CD14-positive monocyte (primary cell): ENCODE data around the gene RPS27A. TPM values are rescaled to one million over a fixed set of nuclear protein-coding genes. Genes with fewer than 3 reads are reported as not detected.

Experiments
- DNase-seq, 3 donors: peaks; one replicate each; pipeline ENCODE4 v3.0.0-alpha.2; 2011 to 2022
- H2AFZ ChIP-seq: 2 replicates; pipeline ENCODE4 v1.6.0; 2012; ENCODE audit warnings: mild to moderate bottlenecking, low read depth, low read length, inconsistent platforms; ENCODE audit not compliant: insufficient read depth, poor library complexity, severe bottlenecking
- H3K27ac ChIP-seq, 2 donors: 1 replicate in 1 of 2; 2 replicates in 1 of 2; pipeline ENCODE4 v1.5.1; 2012 to 2013; ENCODE audit warnings: low read length in 2 of 2, control low read depth in 1 of 2, inconsistent platforms in 1 of 2, low read depth in 1 of 2, mild to moderate bottlenecking in 1 of 2
- H3K27me3 ChIP-seq, 2 donors: one replicate each; pipeline versions ENCODE4 v1.6.0 to v1.6.1; 2011 to 2013; ENCODE audit warnings: low read length in 2 of 2; ENCODE audit not compliant: control insufficient read depth in 2 of 2, insufficient read depth in 2 of 2
- H3K36me3 ChIP-seq, 2 donors: replicated peaks in 1 of 2; 1 replicate in 1 of 2; 2 replicates in 1 of 2; pipeline versions ENCODE4 v1.5.1 to v1.6.1; 2012 to 2013; ENCODE audit warnings: low read length in 2 of 2, control low read depth in 1 of 2, inconsistent platforms in 1 of 2, mild to moderate bottlenecking in 1 of 2; ENCODE audit not compliant: insufficient read depth in 2 of 2, control insufficient read depth in 1 of 2
- H3K4me1 ChIP-seq, 2 donors: 1 replicate in 1 of 2; 2 replicates in 1 of 2; pipeline versions ENCODE4 v1.5.1 to v1.6.1; 2012 to 2013; ENCODE audit warnings: low read length in 2 of 2, control low read depth in 1 of 2, inconsistent platforms in 1 of 2, mild to moderate bottlenecking in 1 of 2, moderate library complexity in 1 of 2; ENCODE audit not compliant: insufficient read depth in 2 of 2, control insufficient read depth in 1 of 2
- H3K4me2 ChIP-seq: replicated peaks from 2 replicates; pipeline ENCODE3; 2012; ENCODE audit warnings: low read length, moderate library complexity, mild to moderate bottlenecking; ENCODE audit not compliant: poor library complexity, severe bottlenecking; ENCODE audit errors: extremely low read depth
- H3K4me3 ChIP-seq, 3 experiments: fragments of 200-600 bp in 1 of 3; sonication (generic) in 1 of 3; replicated peaks in 1 of 3; 1 replicate in 2 of 3; 2 replicates in 1 of 3; pipeline ENCODE4 v1.5.1; 2011 to 2013; ENCODE audit warnings: low read length in 3 of 3, mild to moderate bottlenecking in 3 of 3, control low read depth in 2 of 3, low read depth in 2 of 3, inconsistent platforms in 1 of 3, moderate library complexity in 1 of 3
- H3K79me2 ChIP-seq: 2 replicates; pipeline ENCODE4 v1.6.0; 2012; ENCODE audit warnings: mild to moderate bottlenecking, control low read depth, inconsistent platforms, low read length, moderate library complexity; ENCODE audit not compliant: insufficient read depth
- H3K9ac ChIP-seq: 2 replicates; pipeline ENCODE4 v1.6.0; 2017; ENCODE audit warnings: low read length, mild to moderate bottlenecking; ENCODE audit not compliant: insufficient read depth, poor library complexity, severe bottlenecking
- H3K9me3 ChIP-seq, 2 donors: replicated peaks in 1 of 2; 1 replicate in 1 of 2; 2 replicates in 1 of 2; pipeline versions ENCODE4 v1.5.1 to v1.6.1; 2012 to 2013; ENCODE audit warnings: low read length in 2 of 2, control low read depth in 1 of 2; ENCODE audit not compliant: control insufficient read depth in 1 of 2, insufficient read depth in 1 of 2
- H4K20me1 ChIP-seq: 2 replicates; pipeline ENCODE4 v1.6.0; 2012; ENCODE audit warnings: mild to moderate bottlenecking, low read length, control low read depth, moderate library complexity; ENCODE audit not compliant: insufficient read depth
- H3K27ac Mint-ChIP-seq, 7 donors: one replicate each; pipeline ENCODE4 v1.8.0; 2020; ENCODE audit warnings: mild to moderate bottlenecking in 7 of 7, mixed read lengths in 7 of 7, moderate library complexity in 6 of 7, inconsistent platforms in 2 of 7
- H3K27me3 Mint-ChIP-seq, 3 donors: one replicate each; pipeline ENCODE4 v1.8.0; 2021 to 2022; ENCODE audit warnings: low read depth in 3 of 3, mild to moderate bottlenecking in 3 of 3, mixed read lengths in 3 of 3, moderate library complexity in 3 of 3, inconsistent platforms in 1 of 3
- H3K36me3 Mint-ChIP-seq, 2 donors: one replicate each; pipeline ENCODE4 v1.8.0; 2020; ENCODE audit warnings: mixed read lengths in 2 of 2, inconsistent platforms in 1 of 2, mild to moderate bottlenecking in 1 of 2
- H3K4me1 Mint-ChIP-seq: one replicate; pipeline ENCODE4 v1.8.0; 2020; ENCODE audit warnings: mild to moderate bottlenecking, mixed read lengths
- H3K4me3 Mint-ChIP-seq, 2 donors: one replicate each; pipeline ENCODE4 v1.8.0; 2020; ENCODE audit warnings: mild to moderate bottlenecking in 2 of 2, mixed read lengths in 2 of 2, moderate library complexity in 1 of 2
- H3K9me3 Mint-ChIP-seq, 7 donors: one replicate each; pipeline ENCODE4 v1.8.0; 2020 to 2022; ENCODE audit warnings: mixed read lengths in 7 of 7, mild to moderate bottlenecking in 6 of 7, moderate library complexity in 6 of 7, inconsistent platforms in 2 of 7
- CTCF ChIP-seq: fragments of 200-600 bp; IDR thresholded peaks from one replicate; pipeline ENCODE4 v1.8.0; 2022; ENCODE audit warnings: antibody characterized with exemption, mild to moderate bottlenecking
- WGBS: methylation state at CpG from one replicate; pipeline ENCODE4 v1.1.5; 2013; ENCODE audit warnings: missing lambda C conversion rate; ENCODE audit not compliant: insufficient coverage; 5-methylcytosine and 5-hydroxymethylcytosine counted together
- intact Hi-C, 2 donors: fragments of 100-400 bp; cut with micrococcal nuclease; formaldehyde crosslinking; loops; one replicate each; pipeline versions ENCODE4 v1.15.0 to v1.15.1; 2023
- polyA plus RNA-seq, 3 donors: library from polyadenylated mRNA; depleted of rRNA in 1 of 3; unstranded in 2 of 3; stranded (reverse) in 1 of 3; fragments of 300-500 nt in 2 of 3; fragments of >200 nt in 1 of 3; fragmentation: Illumina TruSeq in 2 of 3; gene quantifications; 1 replicate in 2 of 3; 2 replicates in 1 of 3; pipeline ENCODE4 v1.2.3, GENCODE V29; 2012 to 2021

RPS27A gene
- polyA plus RNA-seq, 3 donors, result 785 to 1,452 (median 967) TPM

- DNase-seq, result peak; percentile 12 to 54 (median 18)
- peak overlapping the region; percentile 59 to 86 (median 84) for H3K4me3 ChIP-seq
- peak overlapping the region; percentile 90 for H2AFZ ChIP-seq
- H3K27me3 ChIP-seq, result no peaks in the 10 kb centered on the region
- intact Hi-C loops, result loop anchor here in 1 of 2 donors (5.0 to 10.0 kb wide), 2 partner anchors 382 to 511 kb away; partner anchors contain the start of genes EML6 and PPP4R3B
- H3K79me2 ChIP-seq, result peaks cover 49% of the 10 kb centered on the region
- TF ChIP-seq CTCF, result no peak
- Mint-ChIP-seq H3K4me1 (peaks cover 28% of the 10 kb centered on the region), H3K4me3 (peak overlapping the region; percentile 100), H3K36me3 (peaks cover 27 to 48% of the 10 kb centered on the region in 2 donors), H3K27ac (peak overlapping the region; percentile 91 to 99 (median 97)), H3K27me3 (no peaks in the 10 kb centered on the region), H3K9me3 (no peaks in the 10 kb centered on the region)
- WGBS, result 7% methylated on average over 27 of the region's 33 CpGs
- H3K9ac ChIP-seq, result peak overlapping the region; percentile 88
- H3K27ac ChIP-seq, result peak overlapping the region; percentile 72 to 93
- H3K4me2 ChIP-seq, result peak overlapping the region; percentile 95
- peaks cover 22 to 34% of the 10 kb centered on the region in 2 donors for H3K4me1 ChIP-seq
- peaks cover 28% of the 10 kb centered on the region for H4K20me1 ChIP-seq
- peaks cover 34 to 43% of the 10 kb centered on the region in 2 donors for H3K36me3 ChIP-seq
- H3K9me3 ChIP-seq, result no peaks in the 10 kb centered on the region
Measured at GRCh38 chr2:55232863-55233657, 572 bp downstream of the RPS27A start.

- no peaks in the 10 kb centered on the region for H3K9me3 Mint-ChIP-seq
- H4K20me1 ChIP-seq, result peaks cover 28% of the 10 kb centered on the region
- H3K4me1 Mint-ChIP-seq, result peaks cover 24% of the 10 kb centered on the region
- intact Hi-C loops, result loop anchor here in 1 of 2 donors (5.0 to 10.0 kb wide), 2 partner anchors 381 to 511 kb away; partner anchors contain the start of genes EML6 and PPP4R3B
- peak overlapping the region in 1 of 2 donors; percentile 93 for H3K27ac ChIP-seq
- H3K27ac Mint-ChIP-seq, result peak overlapping the region in 6 of 7 donors; percentile 18 to 99 (median 94)
- H3K36me3 ChIP-seq, result peaks cover 35 to 49% of the 10 kb centered on the region in 2 donors
- peak overlapping the region; percentile 88 for H3K9ac ChIP-seq
- H3K9me3 ChIP-seq, result no peaks in the 10 kb centered on the region
- no peak for TF ChIP-seq CTCF
- DNase-seq, result no peak
- H3K4me3 Mint-ChIP-seq, result peak overlapping the region; percentile 100
- H3K79me2 ChIP-seq, result peaks cover 49% of the 10 kb centered on the region
- 95% methylated on average over 4 of the region's 7 CpGs for WGBS
- peak overlapping the region in 2 of 3 experiments; percentile 84 to 86 for H3K4me3 ChIP-seq
- no peaks in the 10 kb centered on the region for H3K27me3 ChIP-seq
- H2AFZ ChIP-seq, result no peak overlapping the region
- H3K4me1 ChIP-seq, result peaks cover 17 to 29% of the 10 kb centered on the region in 2 donors
- H3K4me2 ChIP-seq, result peak overlapping the region; percentile 95
- H3K27me3 Mint-ChIP-seq, result no peaks in the 10 kb centered on the region
- peaks cover 31 to 53% of the 10 kb centered on the region in 2 donors for H3K36me3 Mint-ChIP-seq
Measured at GRCh38 chr2:55233658-55233940, 1.1 kb downstream of the RPS27A start.
